HL-60 (cell line): ENCODE results near the gene USP40.

Experiments used
- DNase-seq, 2 experiments: peaks; one replicate each; pipeline ENCODE4 v3.0.0-alpha.2; 2010 to 2020; ENCODE audit warnings: low read depth in 1 of 2, low spot score in 1 of 2
- H3K27ac ChIP-seq: fragments of 250-450 bp; sonication (Bioruptor Pico); replicated peaks from 2 replicates; pipeline ENCODE4 v1.5.1; 2020; ENCODE audit warnings: mild to moderate bottlenecking, moderate library complexity
- H3K27me3 ChIP-seq: fragments of 250-450 bp; sonication (Bioruptor Pico); 2 replicates; pipeline ENCODE4 v1.5.1; 2021; ENCODE audit warnings: mild to moderate bottlenecking, moderate library complexity; ENCODE audit not compliant: insufficient read depth, poor library complexity, severe bottlenecking
- H3K4me3 ChIP-seq: replicated peaks from 2 replicates; pipeline ENCODE4 v1.5.1; 2011; ENCODE audit warnings: mild to moderate bottlenecking, control low read depth, low read length; ENCODE audit not compliant: insufficient read depth
- GABPA ChIP-seq: IDR thresholded peaks from 2 replicates; pipeline ENCODE4 v1.6.1; 2012; ENCODE audit warnings: low read depth
- POLR2AphosphoS5 ChIP-seq: IDR thresholded peaks from 2 replicates; pipeline ENCODE4 v1.6.1; 2012; ENCODE audit warnings: low read depth
- REST ChIP-seq: IDR thresholded peaks from 2 replicates; pipeline ENCODE4 v1.6.1; 2012; ENCODE audit warnings: low read depth; ENCODE audit not compliant: insufficient replicate concordance
- SPI1 ChIP-seq: IDR thresholded peaks from 2 replicates; pipeline ENCODE4 v1.6.1; 2012; ENCODE audit warnings: low read depth, mild to moderate bottlenecking, borderline replicate concordance
- TF ChIP-seq, protein P1 (sequence below): IDR thresholded peaks from one replicate; pipeline ENCODE4 v1.5.1; 2011; ENCODE audit warnings: low read length, control low read depth, inconsistent platforms; ENCODE audit not compliant: insufficient read depth

USP40 gene

DNA sequence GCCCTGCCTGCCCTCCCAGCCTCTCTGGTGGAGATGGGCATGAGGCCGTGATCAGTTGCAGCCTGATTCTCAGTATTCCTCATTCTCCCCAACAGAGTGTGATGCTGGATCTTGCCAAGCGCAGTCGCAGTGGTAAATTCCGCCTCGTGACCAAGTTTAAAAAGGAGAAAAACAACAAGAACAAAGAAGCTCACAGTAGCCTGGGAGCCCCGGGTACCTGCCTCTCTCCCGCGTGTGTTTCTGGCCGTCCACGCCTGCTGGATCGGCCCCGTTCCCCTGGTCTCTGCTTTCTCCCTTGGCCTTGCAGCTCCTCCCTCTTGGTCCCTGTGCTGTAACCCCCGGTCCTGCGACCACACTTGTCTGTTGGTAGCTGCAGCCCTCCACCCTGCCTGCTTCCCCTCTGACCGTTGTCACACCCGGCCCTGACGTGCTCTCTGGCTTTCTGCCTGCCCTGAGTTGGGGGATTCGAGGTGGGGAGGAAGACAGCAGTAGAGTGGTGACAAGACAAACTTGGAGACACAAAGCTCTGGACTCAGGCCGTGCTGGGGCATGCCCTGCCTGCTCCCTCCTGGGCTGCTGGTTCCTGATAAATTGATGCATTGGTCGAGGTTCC is 99.5 kb downstream of the USP40 start:
- no peak overlapping the region for H3K27ac ChIP-seq
- no peaks in the 10 kb centered on the region for H3K27me3 ChIP-seq
- DNase-seq, result no peak
- no peak overlapping the region for H3K4me3 ChIP-seq
- TF ChIP-seq REST, result no peak
- no peak for TF ChIP-seq GABPA
- TF ChIP-seq, protein P1, sequence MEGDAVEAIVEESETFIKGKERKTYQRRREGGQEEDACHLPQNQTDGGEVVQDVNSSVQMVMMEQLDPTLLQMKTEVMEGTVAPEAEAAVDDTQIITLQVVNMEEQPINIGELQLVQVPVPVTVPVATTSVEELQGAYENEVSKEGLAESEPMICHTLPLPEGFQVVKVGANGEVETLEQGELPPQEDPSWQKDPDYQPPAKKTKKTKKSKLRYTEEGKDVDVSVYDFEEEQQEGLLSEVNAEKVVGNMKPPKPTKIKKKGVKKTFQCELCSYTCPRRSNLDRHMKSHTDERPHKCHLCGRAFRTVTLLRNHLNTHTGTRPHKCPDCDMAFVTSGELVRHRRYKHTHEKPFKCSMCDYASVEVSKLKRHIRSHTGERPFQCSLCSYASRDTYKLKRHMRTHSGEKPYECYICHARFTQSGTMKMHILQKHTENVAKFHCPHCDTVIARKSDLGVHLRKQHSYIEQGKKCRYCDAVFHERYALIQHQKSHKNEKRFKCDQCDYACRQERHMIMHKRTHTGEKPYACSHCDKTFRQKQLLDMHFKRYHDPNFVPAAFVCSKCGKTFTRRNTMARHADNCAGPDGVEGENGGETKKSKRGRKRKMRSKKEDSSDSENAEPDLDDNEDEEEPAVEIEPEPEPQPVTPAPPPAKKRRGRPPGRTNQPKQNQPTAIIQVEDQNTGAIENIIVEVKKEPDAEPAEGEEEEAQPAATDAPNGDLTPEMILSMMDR, result no peak
- no peak for TF ChIP-seq SPI1
- no peak for TF ChIP-seq POLR2AphosphoS5

DNA sequence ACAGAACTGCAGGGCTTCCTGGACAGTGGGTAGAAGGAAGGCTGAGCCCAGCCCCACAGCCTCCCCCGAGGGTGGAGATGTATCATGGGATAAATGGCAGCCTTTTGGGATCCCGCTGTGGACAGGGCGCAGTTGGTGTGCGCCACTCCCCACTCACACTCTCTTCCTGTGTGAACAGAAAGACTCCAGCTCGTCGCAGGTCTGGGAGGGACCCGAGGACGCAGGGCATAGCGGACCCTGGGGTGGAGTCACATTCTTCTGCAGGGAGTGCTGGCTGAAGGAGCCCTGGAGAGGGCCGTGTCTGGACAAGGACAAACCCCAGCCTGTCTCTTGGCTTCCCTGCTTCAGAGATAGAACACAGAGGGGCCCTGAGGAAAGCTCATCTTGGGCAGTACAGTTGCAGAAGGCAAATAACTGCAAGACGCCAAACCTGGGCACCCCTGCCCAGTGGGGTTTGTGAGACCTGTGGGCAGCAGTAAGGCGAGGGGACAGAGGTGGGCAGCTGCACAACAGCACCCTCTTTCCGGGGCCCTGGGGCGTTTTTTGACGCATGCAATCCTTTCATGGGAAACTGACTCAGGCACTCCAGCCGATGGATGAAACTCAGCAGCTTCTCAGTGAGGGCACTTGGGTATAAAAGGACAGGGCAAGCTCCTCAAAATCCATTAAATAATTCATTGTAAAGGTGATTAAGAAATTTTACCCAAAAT is 101.9 kb downstream of the USP40 start:
- DNase-seq, result no peak
- Histone ChIP-seq H3K4me3 (no peak overlapping the region), H3K27me3 (no peaks in the 10 kb centered on the region), H3K27ac (no peak overlapping the region)
- TF ChIP-seq, protein P1, result no peak
- no peak for TF ChIP-seq SPI1
- no peak for TF ChIP-seq REST
- no peak for TF ChIP-seq POLR2AphosphoS5
- TF ChIP-seq GABPA, result no peak

- DNase-seq, result no peak
- Histone ChIP-seq H3K27me3 (no peaks in the 10 kb centered on the region), H3K27ac (no peak overlapping the region), H3K4me3 (no peak overlapping the region)
- TF ChIP-seq GABPA (no peak), REST (no peak), POLR2AphosphoS5 (no peak), SPI1 (no peak)
- TF ChIP-seq, protein P1, result no peak
Observed at GRCh38 chr2:233464056-233464455, 102.5 kb downstream of the USP40 start.
